ENCODE data around the gene ZFP1. TPM values are rescaled to one million over a fixed set of nuclear protein-coding genes. Genes with fewer than 3 reads are reported as not detected.

Gene ZFP1
- total RNA-seq, 1 donor from 2014 or later: 17.0 TPM

DNA sequence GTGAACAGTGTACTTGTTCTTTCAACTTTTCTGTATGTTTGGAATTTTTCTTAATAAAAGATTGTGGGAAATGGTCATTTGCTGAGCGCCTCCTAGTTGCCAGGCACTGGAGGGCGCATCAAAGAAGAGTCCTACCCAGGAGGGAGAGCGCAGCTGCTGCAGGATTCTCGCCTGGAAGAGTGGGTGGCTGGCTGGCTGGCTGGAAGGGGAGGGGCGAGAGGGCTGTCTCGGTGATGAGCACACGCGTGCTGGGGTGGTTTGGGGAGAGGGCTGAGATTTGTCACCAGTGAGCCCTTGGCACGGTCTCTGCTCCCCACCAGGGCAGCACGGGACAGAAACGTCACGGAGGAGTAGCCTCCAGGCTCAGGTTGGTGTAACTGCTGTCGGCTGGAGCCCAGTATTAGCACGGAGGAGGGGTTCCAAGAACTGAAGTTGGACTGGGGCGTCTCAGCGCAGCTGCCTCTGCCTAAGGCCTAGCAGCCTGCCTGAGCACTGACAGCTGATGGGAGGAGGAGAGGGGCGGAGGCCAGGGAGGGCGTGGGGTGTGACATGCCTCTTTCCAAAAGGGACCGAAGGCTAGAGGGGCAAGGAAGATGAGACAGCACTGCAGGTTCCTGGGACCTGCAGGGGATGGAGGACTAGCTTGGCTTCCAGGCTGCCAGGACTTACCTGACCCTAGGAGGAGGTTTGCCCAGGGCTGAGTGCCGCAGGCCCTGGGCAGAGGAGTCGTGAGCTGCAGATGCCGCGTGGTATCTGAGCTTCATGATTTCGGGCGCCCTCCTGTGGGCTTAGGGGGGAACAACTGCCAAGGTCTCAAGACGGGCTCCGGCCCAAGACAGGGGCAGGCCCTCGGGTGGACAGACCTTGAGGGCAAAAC is 37.4 kb upstream of the ZFP1 start:
- H3K9me3 Mint-ChIP-seq (ENCODE audit: unreplicated experiment): no peaks in the 10 kb centered on the region
- peak overlapping the region; percentile 54 for H3K4me3 Mint-ChIP-seq (ENCODE audit: unreplicated experiment)
- TF ChIP-seq, protein P1, sequence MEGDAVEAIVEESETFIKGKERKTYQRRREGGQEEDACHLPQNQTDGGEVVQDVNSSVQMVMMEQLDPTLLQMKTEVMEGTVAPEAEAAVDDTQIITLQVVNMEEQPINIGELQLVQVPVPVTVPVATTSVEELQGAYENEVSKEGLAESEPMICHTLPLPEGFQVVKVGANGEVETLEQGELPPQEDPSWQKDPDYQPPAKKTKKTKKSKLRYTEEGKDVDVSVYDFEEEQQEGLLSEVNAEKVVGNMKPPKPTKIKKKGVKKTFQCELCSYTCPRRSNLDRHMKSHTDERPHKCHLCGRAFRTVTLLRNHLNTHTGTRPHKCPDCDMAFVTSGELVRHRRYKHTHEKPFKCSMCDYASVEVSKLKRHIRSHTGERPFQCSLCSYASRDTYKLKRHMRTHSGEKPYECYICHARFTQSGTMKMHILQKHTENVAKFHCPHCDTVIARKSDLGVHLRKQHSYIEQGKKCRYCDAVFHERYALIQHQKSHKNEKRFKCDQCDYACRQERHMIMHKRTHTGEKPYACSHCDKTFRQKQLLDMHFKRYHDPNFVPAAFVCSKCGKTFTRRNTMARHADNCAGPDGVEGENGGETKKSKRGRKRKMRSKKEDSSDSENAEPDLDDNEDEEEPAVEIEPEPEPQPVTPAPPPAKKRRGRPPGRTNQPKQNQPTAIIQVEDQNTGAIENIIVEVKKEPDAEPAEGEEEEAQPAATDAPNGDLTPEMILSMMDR (IDR thresholded peaks at IDR 0.05): peak; percentile 92
- DNase-seq (ENCODE audit: extremely low spot score, unreplicated experiment): peak; percentile 94
- H3K27me3 Mint-ChIP-seq (ENCODE audit: unreplicated experiment): no peaks in the 10 kb centered on the region
- peaks cover 12% of the 10 kb centered on the region for H3K36me3 Mint-ChIP-seq (ENCODE audit: unreplicated experiment)
- peaks cover 50% of the 10 kb centered on the region for H3K4me1 Mint-ChIP-seq (ENCODE audit: unreplicated experiment)
- peak overlapping the region; percentile 82 for H3K27ac Mint-ChIP-seq (ENCODE audit: unreplicated experiment)

DNA sequence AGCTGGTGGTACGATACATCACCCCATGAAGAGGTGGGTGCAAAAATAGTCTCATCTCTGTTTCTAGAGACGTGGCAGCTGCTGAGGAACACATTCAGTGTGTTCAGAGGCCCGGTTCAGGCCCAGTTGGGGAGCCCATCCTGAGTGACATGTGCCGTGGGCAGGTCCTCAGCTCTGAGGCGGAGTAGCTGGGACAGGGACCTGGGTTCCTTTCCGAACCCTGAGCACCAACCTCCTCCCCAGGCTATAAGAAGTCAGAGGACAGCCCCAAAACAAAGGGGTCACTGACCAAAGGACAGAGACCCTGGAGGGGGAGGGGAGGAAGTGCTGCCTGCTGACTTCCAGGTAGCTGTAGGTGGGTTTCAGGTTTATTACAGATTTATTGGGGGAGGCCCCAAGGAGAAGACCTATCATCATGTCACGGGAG is 36.8 kb upstream of the ZFP1 start:
- Mint-ChIP-seq H3K36me3 (ENCODE audit: unreplicated experiment) (peaks cover 6% of the 10 kb centered on the region), H3K27ac (ENCODE audit: unreplicated experiment) (peak overlapping the region; percentile 82), H3K27me3 (ENCODE audit: unreplicated experiment) (no peaks in the 10 kb centered on the region), H3K4me3 (ENCODE audit: unreplicated experiment) (no peak overlapping the region), H3K9me3 (ENCODE audit: unreplicated experiment) (no peaks in the 10 kb centered on the region), H3K4me1 (ENCODE audit: unreplicated experiment) (peaks cover 47% of the 10 kb centered on the region)
- TF ChIP-seq, protein P1 (IDR thresholded peaks at IDR 0.05): no peak
- no peak for DNase-seq (ENCODE audit: extremely low spot score, unreplicated experiment)

DNA sequence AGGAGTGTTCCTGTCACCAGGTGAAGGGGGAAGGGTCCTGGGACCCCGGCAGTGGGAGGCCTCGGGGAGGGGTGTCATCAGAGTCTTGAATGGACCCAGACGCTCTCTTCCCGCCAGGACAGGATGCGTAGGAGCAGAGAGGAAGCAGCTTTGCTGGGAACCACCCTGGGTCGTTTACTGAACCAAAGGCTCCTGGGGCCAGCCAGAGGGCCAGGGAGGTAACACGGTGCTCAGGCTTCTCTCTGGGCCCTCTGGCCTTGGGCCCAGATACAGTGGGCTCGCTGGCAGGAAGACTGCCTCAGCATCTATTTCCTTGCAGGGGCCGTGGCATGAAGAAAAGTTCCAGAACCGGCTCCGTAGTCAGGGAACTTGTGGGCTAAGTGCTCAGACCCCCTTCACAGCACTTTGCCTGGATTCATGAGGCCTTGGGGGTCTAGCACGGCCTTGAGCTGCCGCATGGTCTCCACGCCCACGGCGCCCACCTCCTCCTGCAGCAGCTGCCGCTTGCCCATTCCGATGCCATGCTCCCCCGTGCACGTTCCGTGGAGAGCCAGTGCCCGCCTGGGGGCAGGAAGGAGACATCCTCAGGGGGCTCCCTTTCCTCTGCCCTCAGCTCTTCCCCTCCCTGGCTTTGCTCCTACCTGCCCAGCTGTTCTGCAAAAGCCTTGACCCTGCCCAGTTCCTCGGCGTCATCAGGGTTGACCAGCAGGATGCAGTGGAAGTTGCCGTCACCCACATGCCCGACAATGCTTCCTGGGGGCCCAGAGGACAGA is 36.2 kb upstream of the ZFP1 start:
- Mint-ChIP-seq H3K27ac (ENCODE audit: unreplicated experiment) (no peak overlapping the region), H3K4me3 (ENCODE audit: unreplicated experiment) (no peak overlapping the region)

DNA sequence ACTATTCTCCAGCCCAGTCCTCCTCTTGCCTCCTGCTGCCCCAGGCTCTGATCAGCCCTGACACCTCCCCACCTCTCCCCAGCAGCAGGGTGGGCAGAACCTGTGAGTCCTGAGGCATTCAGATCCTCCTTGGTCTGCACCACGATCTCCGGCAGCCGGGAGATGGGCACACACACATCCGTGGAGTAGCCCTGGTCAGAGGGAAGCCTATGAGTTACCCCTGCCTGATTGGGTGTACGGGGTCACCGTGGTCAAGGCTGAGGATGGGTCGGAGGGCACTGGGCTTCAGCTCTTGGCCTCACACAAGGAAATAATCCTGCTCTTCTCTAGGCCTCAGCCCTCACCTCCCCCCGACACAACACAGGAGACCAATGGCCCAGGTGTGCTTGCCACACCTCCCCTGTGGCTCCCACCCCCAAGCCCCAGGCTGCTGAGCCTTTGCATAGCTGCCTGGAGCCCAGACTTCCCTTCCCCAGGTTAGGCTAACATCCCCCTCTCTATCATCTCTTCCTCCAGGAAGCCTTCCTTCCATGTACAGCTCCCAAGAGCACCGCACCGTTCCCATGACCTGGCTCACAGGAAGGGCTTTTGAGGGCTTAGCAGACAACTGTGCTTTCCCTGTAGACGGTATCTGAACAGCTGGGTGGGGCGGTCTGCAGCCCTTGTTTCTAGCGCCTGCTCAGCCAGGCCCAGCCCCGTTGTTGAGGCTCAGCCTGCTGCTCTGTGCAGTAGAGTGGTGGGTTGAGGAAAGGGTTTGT is 35.4 kb upstream of the ZFP1 start:
- TF ChIP-seq, protein P1 (IDR thresholded peaks at IDR 0.05): no peak
- no peak overlapping the region for H3K4me3 Mint-ChIP-seq (ENCODE audit: unreplicated experiment)
- no peaks in the 10 kb centered on the region for H3K9me3 Mint-ChIP-seq (ENCODE audit: unreplicated experiment)
- DNase-seq (ENCODE audit: extremely low spot score, unreplicated experiment): no peak
- H3K36me3 Mint-ChIP-seq (ENCODE audit: unreplicated experiment): peaks cover 2% of the 10 kb centered on the region
- H3K4me1 Mint-ChIP-seq (ENCODE audit: unreplicated experiment): peaks cover 44% of the 10 kb centered on the region
- H3K27ac Mint-ChIP-seq (ENCODE audit: unreplicated experiment): no peak overlapping the region
- no peaks in the 10 kb centered on the region for H3K27me3 Mint-ChIP-seq (ENCODE audit: unreplicated experiment)

More for the DNA sequence above, 36.2 kb upstream of the ZFP1 start:
- Mint-ChIP-seq H3K27me3 (ENCODE audit: unreplicated experiment) (no peaks in the 10 kb centered on the region), H3K4me1 (ENCODE audit: unreplicated experiment) (peaks cover 46% of the 10 kb centered on the region), H3K9me3 (ENCODE audit: unreplicated experiment) (no peaks in the 10 kb centered on the region), H3K36me3 (ENCODE audit: unreplicated experiment) (peaks cover 5% of the 10 kb centered on the region)
- TF ChIP-seq, protein P1 (IDR thresholded peaks at IDR 0.05): no peak
- DNase-seq (ENCODE audit: extremely low spot score, unreplicated experiment): no peak
